COLO668 (cell line): Measurements from ENCODE around the gene LIPE.
A peak's percentile ranks its signal among the peaks of the same experiment; 100 is the strongest.
"Not testable (repeated sequence)": the region's sequence is repeated elsewhere in the genome, so short reads cannot be mapped to it uniquely, and the experiment has no call there.

Source experiments
- DNase-seq: peaks from one replicate; lab custom pipeline; 2025; ENCODE audit not compliant: unreplicated experiment; lab: John Stamatoyannopoulos, UW

The LIPE gene

DNA sequence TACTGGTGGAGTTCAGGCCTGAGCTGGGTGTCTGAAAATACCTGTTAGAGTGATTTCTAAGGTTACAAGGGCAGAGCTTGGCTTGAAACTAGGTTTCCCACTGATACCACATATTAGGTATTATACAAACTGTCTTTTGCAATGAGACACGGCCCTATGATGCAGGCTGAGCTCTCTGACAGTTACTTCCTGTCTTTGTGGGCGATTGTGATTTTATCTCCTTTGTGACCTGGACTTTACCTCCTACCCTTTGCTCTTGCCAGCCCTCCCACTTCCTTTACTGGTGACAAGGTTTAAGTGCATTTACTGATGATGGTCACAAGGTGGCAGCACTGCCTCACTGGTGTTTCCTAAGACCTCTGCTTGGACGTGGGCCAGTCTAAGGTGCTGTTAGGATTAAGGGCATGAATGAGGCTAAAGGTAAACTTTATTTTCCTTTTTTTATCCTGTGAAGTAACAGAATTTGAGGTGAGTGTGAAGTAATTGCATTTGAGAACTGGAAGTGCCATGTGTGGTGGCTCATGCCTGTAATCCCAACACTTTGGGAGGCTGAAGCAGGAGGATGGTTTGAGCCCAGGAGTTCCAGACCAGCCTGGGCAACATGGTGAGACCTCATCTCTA is 23.2 kb upstream of the LIPE start:
- peak; percentile 78 for DNase-seq

DNA sequence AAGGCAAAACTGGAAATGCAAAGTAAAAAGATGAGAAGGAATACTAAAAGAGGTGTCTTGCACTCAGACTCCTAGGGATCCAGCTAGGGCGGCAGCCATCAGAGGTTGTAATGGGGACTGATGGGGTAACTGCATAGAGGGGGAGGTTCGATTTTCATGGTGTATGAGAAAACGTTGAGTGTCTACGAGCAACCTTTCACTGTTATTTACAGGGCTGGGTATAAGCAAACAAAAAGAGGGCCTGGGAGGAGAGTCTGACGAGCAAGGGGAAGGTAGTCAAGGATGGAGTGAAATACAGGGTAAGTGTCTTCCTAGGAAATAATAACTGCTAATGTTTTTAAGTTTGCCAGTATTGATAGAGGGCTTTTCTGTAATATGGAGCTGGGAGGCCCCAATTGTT is 21.1 kb upstream of the LIPE start:
- not testable (repeated sequence) for DNase-seq

DNA sequence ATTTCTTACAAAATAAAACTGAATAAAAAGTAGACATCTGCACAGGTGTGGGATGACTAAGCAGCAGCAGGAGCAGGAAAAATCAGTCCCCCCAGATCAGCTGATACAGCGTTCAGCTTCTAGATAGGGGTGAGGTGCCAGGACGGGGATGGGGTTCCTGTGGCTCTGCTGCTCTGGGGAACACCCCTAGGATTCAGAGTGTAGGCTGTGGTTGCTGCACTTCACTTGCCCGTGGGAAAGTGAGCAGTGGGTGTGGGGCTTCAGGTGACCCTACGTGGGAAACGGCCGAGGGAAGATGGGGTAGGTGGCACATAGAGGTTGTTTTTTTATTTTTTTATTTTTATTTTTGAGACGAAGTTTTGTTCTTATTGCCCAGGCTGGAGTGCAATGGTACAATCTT is 18.8 kb upstream of the LIPE start:
- no peak for DNase-seq

DNA sequence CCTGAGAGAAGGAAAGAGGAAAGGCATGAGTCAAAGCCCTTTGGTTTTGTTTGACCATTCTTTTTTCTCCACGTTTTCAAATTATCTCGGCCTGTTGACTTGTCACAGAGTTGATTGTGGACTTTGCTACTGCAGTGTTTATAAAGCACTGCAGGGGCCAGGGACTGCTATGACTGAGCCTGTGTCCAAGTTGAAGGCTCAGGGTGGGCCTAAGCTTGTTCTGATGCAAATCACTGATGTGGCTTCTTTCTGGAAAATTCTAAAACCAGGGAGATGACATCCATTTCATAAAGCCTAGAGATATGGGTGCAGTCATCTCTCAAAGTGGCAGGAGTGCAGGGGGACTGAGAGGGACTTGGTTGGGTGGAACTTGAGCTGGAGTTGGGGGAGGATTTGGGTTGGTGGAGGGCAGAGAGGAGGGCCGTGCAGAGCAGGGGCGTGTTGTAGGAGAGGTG is 16.8 kb upstream of the LIPE start:
- DNase-seq: no peak

DNA sequence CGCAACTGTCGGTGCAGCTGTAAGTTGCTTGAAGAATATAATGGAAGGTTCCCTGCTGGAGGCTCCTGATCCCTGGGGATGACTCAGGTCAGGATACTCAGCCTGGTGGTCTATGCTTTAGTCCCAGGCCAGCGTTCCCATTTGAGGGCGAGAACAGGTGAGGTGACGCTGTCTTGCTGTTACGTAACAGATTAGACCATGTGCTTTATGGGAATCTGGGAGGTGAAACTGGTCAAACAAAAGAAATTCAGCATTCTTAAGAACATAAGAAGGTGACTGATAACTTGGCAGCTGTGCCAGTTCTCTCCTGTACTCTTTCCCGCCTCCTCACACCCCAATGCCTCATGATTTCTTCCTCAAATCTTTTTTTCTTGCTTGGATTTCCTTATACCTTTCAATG is 15.6 kb upstream of the LIPE start, which contains the start of gene CXCL17:
Gene CXCL17, minus strand, starts transcription at position 114 of the 400 bp plus-strand sequence. CDS start 114 bp downstream, outside the sequence.
- DNase-seq: no peak

DNA sequence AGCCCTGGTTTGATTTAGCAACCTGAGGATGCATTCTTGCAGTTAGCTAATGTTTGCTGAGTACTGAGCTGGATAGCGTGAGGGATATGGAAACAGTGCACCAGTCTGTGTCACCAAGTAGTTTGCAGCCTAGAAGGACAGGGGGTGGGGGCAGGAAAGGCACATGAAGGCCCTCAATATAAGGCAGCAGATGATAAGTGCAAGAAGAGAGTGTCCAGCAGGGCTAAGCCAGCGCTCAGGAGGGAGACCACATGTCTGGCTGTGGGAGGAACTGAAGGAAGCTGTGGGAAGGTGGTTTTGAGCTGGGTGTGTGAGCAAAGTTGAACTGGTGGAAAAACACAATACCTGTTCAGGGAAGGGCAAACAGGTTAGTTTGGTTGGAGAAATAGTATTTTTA is 13.9 kb upstream of the LIPE start:
- no peak for DNase-seq

DNA sequence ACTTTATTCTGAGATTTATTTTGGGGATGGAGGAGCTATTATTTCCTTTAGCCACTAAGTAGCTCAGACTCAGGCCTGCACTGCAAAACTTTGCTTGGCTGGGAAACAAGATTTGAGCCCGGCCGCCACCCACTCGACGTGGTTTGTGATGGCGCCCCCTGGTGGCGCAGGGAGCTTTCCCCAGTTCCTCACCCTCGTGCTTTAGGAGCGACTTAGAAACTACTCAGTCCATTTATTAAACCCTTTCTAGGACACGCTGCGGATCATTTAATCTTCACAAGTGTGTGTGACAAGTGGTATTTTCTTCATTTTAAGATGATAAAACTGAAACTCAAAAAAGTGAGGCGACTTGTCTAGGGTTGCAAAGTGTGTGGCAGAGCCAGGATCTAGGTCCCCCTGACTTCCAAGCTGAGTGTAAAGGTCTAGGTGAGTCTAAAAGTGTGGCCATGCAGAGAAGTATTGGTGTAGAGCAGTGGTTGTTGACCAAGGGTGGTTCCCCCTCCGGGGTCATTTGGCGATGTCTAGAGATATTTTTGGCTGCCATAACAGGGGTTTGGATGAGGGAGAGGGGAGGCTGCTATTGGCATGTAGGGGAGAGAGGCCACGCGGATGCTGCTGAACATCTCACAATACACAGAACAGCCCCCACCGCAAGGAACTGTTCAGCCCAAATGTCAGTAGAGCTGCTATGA is 13.3 kb upstream of the LIPE start:
- DNase-seq: peak; percentile 67

DNA sequence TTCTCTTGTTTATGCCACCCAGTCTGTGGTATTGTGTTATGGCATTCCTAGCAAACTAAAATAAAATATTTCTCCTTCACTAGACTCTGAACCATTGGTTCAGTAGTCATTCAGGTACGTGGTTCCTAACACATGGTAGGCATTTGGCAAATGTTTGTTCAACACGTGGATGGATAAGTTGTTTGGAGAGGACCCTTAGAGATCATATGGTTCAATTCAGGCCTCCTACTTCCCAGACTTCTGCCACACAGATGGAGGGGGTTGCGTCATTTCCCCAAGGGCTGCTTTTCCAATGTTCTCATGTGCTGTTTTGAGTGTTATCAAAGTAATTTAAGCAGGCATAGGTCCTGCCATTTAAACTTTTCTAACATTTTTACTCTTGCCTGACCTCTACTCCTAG is 8.8 kb upstream of the LIPE start:
- DNase-seq: no peak

DNA sequence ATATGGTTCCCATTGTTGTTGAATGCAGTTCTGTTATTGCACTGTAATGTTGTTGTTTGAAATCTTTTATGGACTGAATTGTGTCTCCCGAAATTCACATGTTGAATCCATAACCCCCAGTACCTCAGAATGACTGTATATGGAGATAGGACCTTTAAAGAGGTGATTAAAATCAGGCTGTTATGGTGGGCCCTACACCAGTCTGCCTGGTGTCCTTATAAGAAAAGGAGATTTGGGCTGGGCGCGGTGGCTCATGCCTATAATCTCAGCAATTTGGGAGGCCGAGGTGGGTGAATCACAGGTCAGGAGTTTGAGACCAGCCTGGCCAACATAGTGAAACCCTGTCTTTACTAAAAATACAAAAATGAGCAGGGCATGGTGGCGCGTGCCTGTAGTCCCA is 8.1 kb upstream of the LIPE start:
- DNase-seq: no peak

DNA sequence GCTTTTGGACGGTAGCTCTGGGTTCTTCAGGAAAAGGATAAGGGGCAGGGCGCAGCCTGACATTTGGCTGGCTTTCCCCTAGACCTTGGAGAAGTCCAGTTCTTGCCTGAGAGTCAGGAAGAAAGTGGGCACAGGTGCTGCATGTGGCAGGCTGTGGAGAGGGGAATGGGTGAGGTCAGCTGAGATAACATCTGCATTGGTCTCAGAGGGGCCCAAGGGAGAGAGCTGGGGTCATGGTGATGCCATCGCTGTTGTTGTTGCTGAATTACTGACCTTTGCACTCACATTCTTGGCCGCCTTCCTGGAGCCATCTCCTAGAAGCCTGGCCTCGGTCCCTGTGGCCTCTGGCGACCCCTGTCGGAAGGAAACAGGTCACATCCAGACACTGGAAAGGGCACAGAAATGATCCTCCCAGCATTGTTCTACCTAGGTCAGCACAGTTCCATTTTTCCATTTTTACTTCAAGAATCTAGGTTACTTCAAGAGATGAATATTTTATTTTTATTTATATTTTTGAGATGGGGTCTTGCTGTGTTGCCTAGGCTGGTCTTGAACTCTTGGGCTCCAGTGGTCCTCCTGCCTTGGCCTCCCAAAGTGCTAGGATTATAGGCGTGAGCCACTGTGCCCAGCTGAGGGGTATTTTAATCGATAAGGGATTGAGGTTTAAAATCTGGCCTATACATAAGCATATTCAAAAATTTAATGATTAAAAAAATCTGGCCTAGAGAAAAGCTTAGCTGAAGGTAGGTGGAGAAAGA is 6.5 kb upstream of the LIPE start:
- peak; percentile 65 for DNase-seq

DNA sequence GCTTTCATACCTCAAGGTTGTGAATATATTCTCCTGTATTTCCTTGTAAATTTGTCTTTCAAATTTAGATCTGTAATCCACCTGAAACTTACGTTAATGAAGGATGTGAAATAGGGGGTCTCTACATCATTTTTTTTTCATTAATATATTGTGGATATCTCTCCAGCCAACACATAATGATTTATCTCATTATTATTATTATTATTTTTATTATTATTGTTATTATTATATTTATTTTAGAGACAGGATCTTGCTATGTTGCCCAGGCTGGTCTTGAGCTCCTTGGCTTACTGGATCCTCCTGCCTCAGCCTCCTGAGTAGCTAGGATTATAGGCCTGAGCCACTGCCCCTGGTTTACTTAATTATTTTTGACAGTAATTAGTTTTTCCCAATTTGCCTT is 4.3 kb upstream of the LIPE start:
- DNase-seq: no peak

DNA sequence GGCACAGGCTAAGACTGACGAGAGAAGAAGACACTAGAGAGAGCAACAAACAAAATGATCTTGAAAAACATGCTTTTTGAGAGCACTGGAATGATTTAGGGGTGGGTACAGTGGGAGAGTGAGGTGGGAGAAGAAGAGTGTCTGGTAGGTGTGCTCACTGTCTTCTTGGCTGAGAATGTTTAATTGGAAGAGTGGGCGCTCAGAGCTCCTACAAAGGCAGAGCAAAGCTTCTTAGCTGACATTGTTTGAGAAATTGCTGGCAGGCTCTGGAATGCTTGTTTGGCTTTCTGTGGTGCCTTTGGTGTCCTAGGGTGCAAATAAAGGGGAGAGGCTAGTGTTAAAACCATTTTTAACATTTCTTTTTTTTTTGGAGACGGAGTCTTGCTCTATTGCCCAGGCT is 1.5 kb upstream of the LIPE start:
- DNase-seq: no peak

DNA sequence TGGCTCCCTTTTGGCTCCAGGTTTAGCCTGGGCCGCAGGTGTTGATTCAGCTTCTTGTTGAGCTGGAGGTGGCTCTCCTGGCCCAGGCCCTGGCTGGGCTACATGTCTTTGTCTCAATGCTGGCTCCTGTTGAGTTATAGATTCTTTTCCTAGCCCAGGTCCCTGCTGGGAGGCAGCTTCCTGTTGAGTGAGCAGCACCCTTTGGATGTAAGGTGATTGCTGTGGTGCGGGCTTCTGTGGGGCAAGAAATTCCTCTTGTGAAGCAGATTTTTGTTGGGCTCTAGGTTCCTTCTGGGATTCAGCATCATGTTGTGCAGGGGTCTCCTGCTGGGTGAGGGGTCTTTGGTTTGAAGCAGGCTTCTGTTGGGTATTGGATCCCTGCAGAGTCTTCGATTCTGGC is 545 bp downstream of the LIPE start:
- no peak for DNase-seq

DNA sequence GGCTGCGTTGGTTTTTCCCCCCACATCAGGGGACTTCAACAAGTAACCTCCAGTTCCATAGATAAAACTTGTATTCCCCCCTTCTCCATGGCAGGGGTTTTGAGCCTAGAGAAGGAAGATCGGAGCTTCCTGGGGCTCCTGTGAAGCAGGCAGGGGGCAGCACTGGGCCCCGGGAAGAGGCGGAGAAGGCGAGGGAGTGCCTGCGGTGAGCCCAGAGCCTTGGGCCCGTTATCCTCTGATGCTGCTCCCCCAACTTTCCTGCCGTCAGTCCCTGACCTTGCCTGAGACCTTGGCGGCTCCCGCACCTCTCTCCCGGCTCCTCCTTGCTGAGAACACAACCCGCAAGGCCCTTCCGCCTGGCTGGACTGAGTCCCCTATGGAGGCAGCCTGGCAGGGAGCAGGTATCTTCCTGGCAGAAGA is 2.5 kb downstream of the LIPE start:
- DNase-seq: no peak

DNA sequence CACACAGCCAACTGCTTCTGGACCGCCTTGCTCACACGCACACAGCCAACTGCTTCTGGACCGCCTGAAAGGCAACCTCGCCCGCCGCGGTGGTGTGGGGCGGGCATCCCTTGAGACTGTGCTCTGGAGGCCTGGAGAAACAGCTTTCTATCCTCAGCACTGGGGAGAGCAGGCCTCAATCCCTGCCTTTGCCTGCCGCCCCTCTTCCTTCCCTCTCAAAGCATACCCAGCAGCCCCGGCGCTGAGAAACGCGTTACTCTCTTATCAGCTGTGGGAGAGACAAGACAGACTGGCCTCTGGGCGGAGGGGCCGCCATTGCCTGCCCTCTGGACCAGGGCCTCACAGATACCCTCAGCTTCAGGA is 2.9 kb downstream of the LIPE start:
- no peak for DNase-seq

DNA sequence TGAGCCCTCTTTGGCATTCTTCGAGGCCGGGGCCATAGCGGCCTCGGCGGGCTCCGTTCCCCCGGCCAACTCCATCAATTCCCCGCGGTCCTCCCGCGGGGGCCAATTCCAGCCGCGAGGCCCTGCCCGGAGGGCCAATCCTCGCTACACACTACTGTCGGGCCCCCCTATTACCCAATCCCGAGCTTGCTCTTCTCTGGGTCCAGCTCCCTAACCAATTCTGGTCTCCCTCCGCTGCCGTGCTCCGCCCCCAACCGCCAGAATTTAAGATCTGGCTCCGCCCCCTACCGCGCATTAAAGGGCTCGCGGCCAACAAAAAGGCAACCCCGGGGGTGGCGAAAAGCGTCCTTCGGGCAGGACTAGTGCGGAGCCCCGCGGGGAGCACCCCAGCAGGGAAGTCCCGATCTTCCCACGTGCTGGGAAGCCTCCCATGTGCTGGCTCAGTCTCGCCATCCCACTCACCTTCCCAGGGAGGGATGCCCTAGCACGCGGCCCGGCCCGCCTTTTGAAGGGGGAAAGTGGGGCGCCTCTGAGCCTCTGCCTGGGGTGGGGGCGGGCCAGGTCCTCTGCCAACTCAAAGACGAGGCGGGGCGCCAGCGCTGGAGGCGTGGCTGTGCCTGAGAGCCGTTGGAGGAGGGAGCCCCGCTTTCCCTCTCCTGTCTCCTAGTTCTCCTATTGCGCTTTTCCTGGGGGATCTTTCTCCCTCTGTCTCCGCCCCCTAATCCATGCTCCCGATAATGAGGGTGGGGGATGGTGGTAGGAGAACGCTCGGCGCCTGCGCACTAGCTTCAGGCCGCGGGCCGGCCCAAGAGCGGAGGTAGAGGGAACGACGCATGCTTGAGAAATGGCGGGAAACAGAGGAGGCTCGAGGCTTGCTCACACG is 3.5 kb downstream of the LIPE start:
- DNase-seq: peak; percentile 86

DNA sequence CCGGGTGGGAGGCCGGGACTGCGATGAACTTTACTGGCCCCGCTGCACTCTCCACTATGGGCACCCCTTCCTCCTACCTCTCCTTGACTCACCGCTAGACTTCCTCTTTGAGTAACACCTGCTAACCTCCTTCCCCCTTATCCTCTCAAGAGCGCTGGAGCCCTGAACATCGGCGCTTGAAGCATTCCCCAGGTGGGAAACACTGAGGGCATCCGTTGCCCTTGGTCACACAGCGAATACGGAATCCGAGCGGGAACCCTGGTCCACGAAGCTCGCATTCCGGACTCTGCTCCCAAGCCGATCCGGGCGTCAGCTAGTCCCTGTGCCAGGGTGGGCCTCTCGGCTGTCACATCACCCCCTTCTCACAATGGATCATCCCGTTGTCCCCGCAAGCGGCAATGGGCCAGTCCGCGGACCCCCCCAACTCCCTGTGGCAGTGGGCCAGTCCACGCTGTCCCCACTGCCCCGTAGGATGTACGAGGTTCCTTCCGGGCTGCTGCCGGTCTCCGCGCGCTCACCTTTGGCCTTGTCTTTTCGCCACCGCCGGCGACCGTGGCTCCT is 4.2 kb downstream of the LIPE start:
- peak; percentile 63 for DNase-seq

DNA sequence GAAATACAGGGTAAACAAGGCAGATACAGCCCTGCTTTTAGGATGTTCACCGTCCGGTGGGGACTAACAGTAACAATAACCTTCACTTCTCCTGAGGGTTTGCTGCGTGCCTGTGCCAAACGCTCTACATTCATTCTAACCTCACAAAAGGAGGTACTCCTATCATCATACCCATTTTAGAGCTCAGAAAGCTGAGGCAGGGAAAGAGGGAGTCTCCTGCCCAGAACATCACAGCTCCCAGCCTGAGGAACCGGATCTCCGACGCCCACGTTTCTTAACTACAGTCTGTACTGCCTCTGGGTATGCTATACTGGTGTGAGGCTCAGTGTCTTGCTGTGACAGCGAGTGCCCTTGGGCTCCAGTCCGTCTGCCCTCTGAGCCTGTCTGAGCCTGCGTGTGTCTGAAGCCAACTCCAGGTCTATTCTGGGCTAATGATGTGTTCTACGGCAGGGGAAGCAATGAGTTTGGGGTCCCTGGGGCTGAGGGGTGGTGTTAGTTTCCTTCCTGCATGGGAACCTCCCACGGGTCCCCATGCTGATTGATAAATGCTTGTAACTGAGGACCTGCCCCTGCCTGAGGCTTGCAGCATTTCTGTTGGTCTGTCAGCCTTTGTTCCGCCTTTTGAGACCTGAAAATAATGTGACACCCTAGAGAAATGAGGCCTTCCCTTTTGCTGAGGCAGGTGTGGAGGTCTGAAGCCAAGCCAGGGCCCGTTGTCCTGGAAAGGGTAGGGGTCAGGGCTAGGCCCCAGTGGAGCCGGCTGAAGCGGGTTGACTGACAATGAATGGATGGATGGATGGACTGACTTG is 4.9 kb downstream of the LIPE start:
- DNase-seq: no peak

DNA sequence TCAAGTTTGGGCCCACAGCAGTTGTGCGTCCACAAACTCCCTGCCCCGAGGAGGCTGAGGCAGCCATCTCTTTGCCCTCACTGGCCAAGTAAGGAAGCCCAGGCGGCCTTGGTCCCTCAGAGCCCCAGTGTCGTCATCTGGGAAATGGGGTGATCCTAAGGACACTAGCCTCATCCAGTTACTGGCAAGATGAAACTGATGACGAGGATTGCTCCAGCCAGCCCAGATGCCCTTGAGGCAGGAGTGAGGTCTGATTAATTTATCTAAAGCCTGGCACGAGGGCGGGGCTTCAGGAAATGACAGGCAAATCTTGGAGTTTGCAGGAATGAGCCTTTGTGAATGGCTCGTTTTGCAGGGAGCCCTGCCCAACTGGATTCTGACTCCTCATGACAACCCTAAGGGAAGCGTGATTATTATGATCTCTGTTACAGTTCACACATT is 5.6 kb downstream of the LIPE start:
- DNase-seq: no peak

DNA sequence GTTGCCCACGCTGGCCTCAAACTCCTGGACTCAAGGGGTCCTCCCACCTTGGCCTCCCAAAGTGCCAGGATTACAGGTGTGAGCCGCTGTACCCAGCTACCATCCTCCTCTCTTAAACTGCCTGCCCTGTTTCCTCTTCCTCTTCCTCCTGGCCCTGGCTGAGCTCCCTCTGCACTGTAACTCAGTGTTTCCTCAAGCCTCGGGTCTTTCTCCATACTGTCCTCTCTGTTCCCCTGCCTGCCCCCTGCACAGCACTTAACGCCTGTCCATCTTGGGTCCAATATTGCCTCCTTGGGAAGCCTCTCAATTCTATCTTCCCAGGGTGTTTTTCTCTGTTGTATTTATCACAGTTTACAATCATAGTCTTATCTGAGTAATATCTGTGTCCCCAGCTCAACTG is 6.1 kb downstream of the LIPE start:
- no peak for DNase-seq
